ENCODE measurements around the gene CNIH3. TPM values are rescaled to one million over a fixed set of nuclear protein-coding genes. Genes with fewer than 3 reads are reported as not detected.

The CNIH3 gene
- total RNA-seq, 1 donor from 2014 or later: 2.5 TPM

DNA sequence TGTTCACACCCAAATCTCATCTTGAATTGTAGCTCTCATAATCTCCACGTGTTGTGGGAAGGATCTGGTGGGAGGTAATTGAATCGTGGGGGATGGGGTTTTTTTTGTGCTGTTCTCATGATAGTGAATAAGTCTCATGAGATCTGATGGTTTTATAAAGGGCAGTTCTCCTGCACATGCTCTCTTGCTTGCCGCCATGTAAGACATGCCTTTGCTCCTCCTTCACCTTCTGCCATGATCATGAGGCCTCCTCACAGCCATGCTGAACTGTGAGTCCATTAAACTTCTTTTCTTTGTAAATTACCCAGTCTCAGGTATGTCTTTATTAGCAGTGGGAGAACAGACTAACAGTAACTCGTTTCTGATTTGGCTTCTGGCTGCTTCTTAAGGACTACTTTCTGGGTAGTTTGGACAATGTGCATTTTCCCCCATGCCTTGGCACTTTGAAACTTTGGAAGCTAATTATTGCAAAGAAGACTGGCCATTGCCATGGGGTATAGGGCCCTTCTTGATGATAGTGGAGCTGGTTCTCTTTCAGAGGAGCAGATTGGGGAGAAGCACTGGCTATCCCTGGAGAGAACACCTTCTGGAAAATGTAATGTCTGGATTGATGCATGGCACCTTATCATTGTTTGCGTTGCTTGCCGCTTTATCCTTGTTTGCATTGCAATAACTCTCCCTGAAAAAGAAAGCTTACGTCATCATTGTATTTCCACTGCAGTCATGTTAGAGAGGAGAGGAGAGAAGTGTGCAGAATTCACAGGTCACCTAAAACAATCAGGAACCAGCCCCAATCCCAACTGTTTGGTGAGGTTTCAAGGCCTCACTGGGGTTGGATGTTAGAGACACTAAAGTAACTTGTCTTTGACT is 5.9 kb downstream of the CNIH3 start:
- Histone ChIP-seq H3K4me2 (no peak overlapping the region), H3K36me3 (no peaks in the 10 kb centered on the region), H3F3A (ENCODE audit: low read depth) (peaks cover 2% of the 10 kb centered on the region), H3K27ac (no peak overlapping the region), H3K79me2 (ENCODE audit: low read depth) (no peaks in the 10 kb centered on the region), H3K27me3 (peaks cover 47% of the 10 kb centered on the region), H2AFZ (replicated peaks) (no peak overlapping the region), H4K20me1 (ENCODE audit: low read depth) (peaks cover 15% of the 10 kb centered on the region), H3K4me1 (peaks cover 3% of the 10 kb centered on the region), H3K4me3 (no peak overlapping the region), H3K9me3 (ENCODE audit: low read depth) (no peaks in the 10 kb centered on the region), H3K9ac (no peak overlapping the region)
- DNase-seq (ENCODE audit: low spot score): no peak
- Mint-ChIP-seq H3K9me3 (peaks cover 2% of the 10 kb centered on the region), H3K27me3 (ENCODE audit: insufficient read depth, low read depth) (peaks cover 35% of the 10 kb centered on the region), H3K4me1 (peaks cover 7% of the 10 kb centered on the region), H3K4me3 (no peak overlapping the region), H3K27ac (no peak overlapping the region), H3K36me3 (no peaks in the 10 kb centered on the region)
- TF ChIP-seq, protein P1, sequence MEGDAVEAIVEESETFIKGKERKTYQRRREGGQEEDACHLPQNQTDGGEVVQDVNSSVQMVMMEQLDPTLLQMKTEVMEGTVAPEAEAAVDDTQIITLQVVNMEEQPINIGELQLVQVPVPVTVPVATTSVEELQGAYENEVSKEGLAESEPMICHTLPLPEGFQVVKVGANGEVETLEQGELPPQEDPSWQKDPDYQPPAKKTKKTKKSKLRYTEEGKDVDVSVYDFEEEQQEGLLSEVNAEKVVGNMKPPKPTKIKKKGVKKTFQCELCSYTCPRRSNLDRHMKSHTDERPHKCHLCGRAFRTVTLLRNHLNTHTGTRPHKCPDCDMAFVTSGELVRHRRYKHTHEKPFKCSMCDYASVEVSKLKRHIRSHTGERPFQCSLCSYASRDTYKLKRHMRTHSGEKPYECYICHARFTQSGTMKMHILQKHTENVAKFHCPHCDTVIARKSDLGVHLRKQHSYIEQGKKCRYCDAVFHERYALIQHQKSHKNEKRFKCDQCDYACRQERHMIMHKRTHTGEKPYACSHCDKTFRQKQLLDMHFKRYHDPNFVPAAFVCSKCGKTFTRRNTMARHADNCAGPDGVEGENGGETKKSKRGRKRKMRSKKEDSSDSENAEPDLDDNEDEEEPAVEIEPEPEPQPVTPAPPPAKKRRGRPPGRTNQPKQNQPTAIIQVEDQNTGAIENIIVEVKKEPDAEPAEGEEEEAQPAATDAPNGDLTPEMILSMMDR (IDR thresholded peaks at IDR 0.05): no peak
- no peak for TF ChIP-seq EZH2phosphoT487 (IDR thresholded peaks at IDR 0.05)
- TF ChIP-seq EZH2 (IDR thresholded peaks at IDR 0.05): no peak

DNA sequence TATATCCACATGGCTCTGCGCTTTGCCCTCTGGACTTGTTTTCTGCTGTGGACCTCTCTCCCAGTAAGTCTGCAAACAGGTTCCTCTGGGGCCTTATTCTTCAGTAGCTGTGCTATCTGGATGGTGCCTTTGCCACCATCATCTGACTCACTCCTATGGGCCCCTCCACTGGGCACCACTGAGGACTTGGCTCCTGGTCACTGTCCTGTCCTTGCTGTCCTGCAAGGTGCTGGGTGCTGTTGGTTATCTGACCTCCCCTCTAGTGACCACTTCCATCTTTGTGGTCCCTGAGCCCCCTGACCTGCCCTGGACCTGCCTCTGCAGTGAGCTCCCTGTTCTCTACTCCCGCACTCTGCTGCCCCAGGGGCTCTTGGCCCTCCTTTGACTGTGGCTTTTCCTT is 6.7 kb downstream of the CNIH3 start:
- Histone ChIP-seq H4K20me1 (ENCODE audit: low read depth) (peaks cover 7% of the 10 kb centered on the region), H3K4me2 (no peak overlapping the region), H2AFZ (replicated peaks) (no peak overlapping the region), H3K9me3 (ENCODE audit: low read depth) (no peaks in the 10 kb centered on the region), H3K36me3 (no peaks in the 10 kb centered on the region), H3F3A (ENCODE audit: low read depth) (no peaks in the 10 kb centered on the region), H3K27ac (no peak overlapping the region), H3K4me1 (no peaks in the 10 kb centered on the region), H3K9ac (no peak overlapping the region), H3K27me3 (peaks cover 39% of the 10 kb centered on the region), H3K4me3 (no peak overlapping the region), H3K79me2 (ENCODE audit: low read depth) (no peaks in the 10 kb centered on the region)
- Mint-ChIP-seq H3K27ac (no peak overlapping the region), H3K27me3 (ENCODE audit: insufficient read depth, low read depth) (peaks cover 29% of the 10 kb centered on the region), H3K36me3 (no peaks in the 10 kb centered on the region), H3K4me3 (no peak overlapping the region), H3K9me3 (no peaks in the 10 kb centered on the region), H3K4me1 (peaks cover 4% of the 10 kb centered on the region)
- TF ChIP-seq EZH2 (IDR thresholded peaks at IDR 0.05): no peak
- TF ChIP-seq, protein P1 (IDR thresholded peaks at IDR 0.05): no peak
- TF ChIP-seq EZH2phosphoT487 (IDR thresholded peaks at IDR 0.05): no peak
- no peak for DNase-seq (ENCODE audit: low spot score)

DNA sequence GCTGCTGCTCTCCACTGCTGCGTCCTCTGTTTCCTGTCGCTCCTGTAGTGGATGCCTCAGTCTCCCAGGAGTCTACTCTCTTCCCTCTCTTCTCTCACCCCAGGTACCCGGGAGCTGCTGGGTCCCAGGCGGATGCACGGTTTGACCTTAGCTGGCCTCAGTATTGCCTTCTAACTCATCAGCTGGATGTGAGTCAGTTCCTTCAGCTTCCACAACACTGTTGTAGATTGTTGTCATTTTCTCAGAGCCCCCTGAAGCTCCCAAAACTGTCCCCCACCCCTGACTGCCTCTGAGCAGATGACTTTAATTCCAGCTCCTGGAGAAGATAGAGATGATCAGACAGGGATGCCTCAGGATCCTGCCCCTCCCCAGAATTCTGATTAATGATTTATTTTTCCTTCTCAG is 7.2 kb downstream of the CNIH3 start:
- Histone ChIP-seq H3K27ac (no peak overlapping the region), H3K27me3 (peaks cover 34% of the 10 kb centered on the region), H3K9ac (no peak overlapping the region), H3K4me3 (no peak overlapping the region), H3K4me2 (no peak overlapping the region), H3F3A (ENCODE audit: low read depth) (no peaks in the 10 kb centered on the region), H2AFZ (replicated peaks) (no peak overlapping the region), H3K9me3 (ENCODE audit: low read depth) (no peaks in the 10 kb centered on the region), H3K79me2 (ENCODE audit: low read depth) (no peaks in the 10 kb centered on the region), H3K4me1 (no peaks in the 10 kb centered on the region), H4K20me1 (ENCODE audit: low read depth) (peaks cover 2% of the 10 kb centered on the region), H3K36me3 (no peaks in the 10 kb centered on the region)
- no peak for DNase-seq (ENCODE audit: low spot score)
- peaks cover 4% of the 10 kb centered on the region for H3K4me1 Mint-ChIP-seq
- peaks cover 24% of the 10 kb centered on the region for H3K27me3 Mint-ChIP-seq (ENCODE audit: insufficient read depth, low read depth)
- no peaks in the 10 kb centered on the region for H3K36me3 Mint-ChIP-seq
- TF ChIP-seq, protein P1 (IDR thresholded peaks at IDR 0.05): no peak
- no peak for TF ChIP-seq EZH2phosphoT487 (IDR thresholded peaks at IDR 0.05)
- no peak for TF ChIP-seq EZH2 (IDR thresholded peaks at IDR 0.05)
- H3K27ac Mint-ChIP-seq: no peak overlapping the region
- no peak overlapping the region for H3K4me3 Mint-ChIP-seq
- H3K9me3 Mint-ChIP-seq: no peaks in the 10 kb centered on the region
